NT2/D1 (cell line): ENCODE measurements around the gene AGAP1.

ENCODE experiments used
- DNase-seq: peaks from one replicate; pipeline ENCODE4 v3.0.0-alpha.2; 2011; ENCODE audit warnings: low read depth, low spot score
- H3K27me3 ChIP-seq: 2 replicates; pipeline ENCODE4 v1.6.0; 2011; ENCODE audit warnings: mild to moderate bottlenecking; ENCODE audit not compliant: insufficient read length, insufficient read depth
- H3K36me3 ChIP-seq: 2 replicates; pipeline ENCODE4 v1.6.1; 2011; ENCODE audit warnings: mild to moderate bottlenecking, low read length, mixed read lengths; ENCODE audit not compliant: insufficient read depth, insufficient read length
- H3K4me1 ChIP-seq: 2 replicates; pipeline ENCODE4 v1.5.1; 2011; ENCODE audit not compliant: insufficient read depth, insufficient read length
- H3K4me3 ChIP-seq: 2 replicates; pipeline ENCODE4 v1.5.1; 2011; ENCODE audit warnings: low read depth; ENCODE audit not compliant: insufficient read length
- H3K9ac ChIP-seq: 2 replicates; pipeline ENCODE4 v1.6.0; 2011; ENCODE audit warnings: low read depth; ENCODE audit not compliant: insufficient read length
- H3K9me3 ChIP-seq: 2 replicates; pipeline ENCODE4 v1.5.1; 2011; ENCODE audit warnings: mild to moderate bottlenecking, low read length; ENCODE audit not compliant: insufficient read depth
- SUZ12 ChIP-seq: IDR thresholded peaks from 2 replicates; pipeline ENCODE4 v1.6.1; 2011; ENCODE audit not compliant: insufficient read length, insufficient read depth; ENCODE audit errors: extremely low read depth
- YY1 ChIP-seq: IDR thresholded peaks from 2 replicates; pipeline ENCODE4 v1.6.1; 2011; ENCODE audit not compliant: insufficient read length, insufficient read depth
- ZNF274 ChIP-seq: IDR thresholded peaks from 2 replicates; pipeline ENCODE4 v1.6.1; 2011; ENCODE audit warnings: mild to moderate bottlenecking, low read depth, low read length

Gene AGAP1

DNA sequence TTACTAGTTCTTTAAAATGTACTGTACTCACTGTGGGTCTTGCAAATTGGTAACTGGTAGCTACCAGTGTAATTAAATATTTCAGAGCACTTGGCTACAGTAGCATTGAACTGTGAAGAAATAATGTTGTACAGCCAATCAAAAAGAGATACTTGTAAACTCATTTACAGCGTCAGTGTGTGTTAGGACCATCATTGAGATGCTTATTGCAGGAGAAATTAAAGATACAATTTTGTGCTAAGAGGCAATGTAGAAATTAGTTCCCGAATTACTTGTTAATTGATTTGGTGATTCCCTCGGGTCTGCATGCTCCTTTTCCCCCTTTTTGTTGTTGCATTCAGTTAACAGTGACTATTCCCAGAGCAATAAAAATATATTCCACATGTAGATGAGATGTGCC lies 330.5 kb downstream of the AGAP1 start:
- no peak overlapping the region for H3K4me3 ChIP-seq
- H3K36me3 ChIP-seq: peaks cover 8% of the 10 kb centered on the region
- H3K9ac ChIP-seq: no peak overlapping the region
- H3K27me3 ChIP-seq: no peaks in the 10 kb centered on the region
- H3K9me3 ChIP-seq: no peaks in the 10 kb centered on the region
- H3K4me1 ChIP-seq: no peaks in the 10 kb centered on the region
- DNase-seq: no peak
- TF ChIP-seq YY1 (no peak), SUZ12 (no peak), ZNF274 (no peak)

DNA sequence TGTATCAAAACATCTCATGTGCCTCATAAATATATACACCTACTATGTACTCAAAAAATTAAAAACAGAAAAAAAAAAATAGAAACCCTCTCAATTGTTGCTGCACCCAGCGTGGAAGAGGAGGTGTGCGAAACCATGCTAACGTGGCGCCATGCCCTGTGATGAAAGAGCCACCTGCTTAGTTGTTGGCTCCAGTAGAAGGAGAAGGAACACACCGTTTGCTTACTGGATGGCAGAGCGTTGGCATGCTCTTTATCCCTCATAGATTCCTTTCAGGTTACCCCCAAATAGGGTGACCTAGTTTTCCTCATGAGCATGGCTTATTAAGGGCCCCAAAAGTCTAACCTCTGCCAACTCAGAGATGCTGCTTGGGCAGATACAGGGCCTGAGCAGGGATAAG lies 332.1 kb downstream of the AGAP1 start:
- H3K36me3 ChIP-seq: peaks cover 8% of the 10 kb centered on the region
- no peaks in the 10 kb centered on the region for H3K27me3 ChIP-seq
- no peaks in the 10 kb centered on the region for H3K4me1 ChIP-seq
- DNase-seq: no peak
- TF ChIP-seq YY1 (no peak), ZNF274 (no peak), SUZ12 (no peak)
- no peaks in the 10 kb centered on the region for H3K9me3 ChIP-seq
- H3K4me3 ChIP-seq: no peak overlapping the region
- no peak overlapping the region for H3K9ac ChIP-seq

DNA sequence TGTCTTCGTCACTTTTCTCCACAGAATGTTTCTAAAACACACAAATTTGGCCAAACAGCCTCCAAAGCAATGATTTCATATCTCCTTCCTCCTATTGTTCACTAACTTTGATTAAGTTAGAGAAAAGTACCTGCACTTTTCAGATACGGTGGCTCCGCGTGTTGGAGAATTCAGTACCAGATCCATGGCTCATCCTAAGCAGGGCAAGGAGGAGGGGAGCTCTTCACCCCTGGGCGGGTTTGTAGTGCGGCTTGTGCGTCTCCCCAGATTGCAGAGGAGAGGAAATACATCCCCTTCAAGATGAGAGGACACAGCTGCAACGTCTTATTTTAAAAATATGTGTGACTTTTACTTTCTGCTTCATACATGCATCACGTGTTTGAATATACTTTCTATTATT lies 333.0 kb downstream of the AGAP1 start:
- Histone ChIP-seq H3K9ac (no peak overlapping the region), H3K36me3 (peaks cover 8% of the 10 kb centered on the region), H3K9me3 (no peaks in the 10 kb centered on the region), H3K4me3 (no peak overlapping the region), H3K4me1 (no peaks in the 10 kb centered on the region), H3K27me3 (no peaks in the 10 kb centered on the region)
- TF ChIP-seq ZNF274: no peak
- TF ChIP-seq YY1: no peak
- TF ChIP-seq SUZ12: no peak
- DNase-seq: no peak

DNA sequence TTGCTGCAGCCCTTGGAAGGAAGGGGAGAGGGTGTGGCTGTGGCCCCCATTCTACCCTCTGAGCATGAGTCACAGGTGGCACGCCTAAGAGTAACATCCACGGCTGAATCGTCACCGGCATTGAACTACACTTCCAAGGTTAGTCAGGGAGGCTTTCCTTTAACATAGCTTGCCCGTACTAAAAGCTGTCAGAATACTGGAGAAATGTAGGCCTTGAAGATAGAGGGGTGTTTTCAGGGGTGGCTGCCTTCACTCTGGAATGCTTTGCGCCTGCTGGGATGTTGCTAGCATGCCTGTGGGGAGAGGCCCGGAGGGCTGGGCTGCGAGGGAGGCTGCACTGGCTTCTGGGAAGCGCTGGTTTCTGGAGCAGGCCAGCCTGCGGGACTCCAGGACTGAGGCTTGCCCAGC lies 333.7 kb downstream of the AGAP1 start:
- Histone ChIP-seq H3K4me1 (no peaks in the 10 kb centered on the region), H3K27me3 (no peaks in the 10 kb centered on the region), H3K9ac (no peak overlapping the region), H3K36me3 (peaks cover 5% of the 10 kb centered on the region), H3K9me3 (no peaks in the 10 kb centered on the region), H3K4me3 (no peak overlapping the region)
- no peak for DNase-seq
- TF ChIP-seq YY1 (no peak), SUZ12 (no peak), ZNF274 (no peak)

DNA sequence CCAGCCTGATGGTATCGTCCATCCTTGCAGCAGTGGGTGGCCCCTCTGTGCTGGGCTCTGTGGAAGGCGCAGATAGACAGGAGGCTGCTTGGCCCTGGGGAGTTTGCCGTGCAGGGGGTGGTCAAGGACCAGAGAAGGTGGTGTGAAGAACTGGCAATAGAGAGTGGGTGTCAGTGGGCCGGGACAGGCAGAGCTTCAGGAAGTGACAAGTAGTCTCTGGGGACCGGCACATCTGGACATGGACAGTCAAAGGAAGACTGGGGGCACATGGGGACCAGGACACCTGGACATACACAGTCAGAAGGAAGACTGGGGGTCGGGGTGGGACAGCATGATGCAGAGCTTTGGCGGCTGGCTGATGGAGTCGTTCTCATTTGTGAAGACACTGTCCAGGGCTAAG lies 335.9 kb downstream of the AGAP1 start:
- no peak for DNase-seq
- no peaks in the 10 kb centered on the region for H3K4me1 ChIP-seq
- no peaks in the 10 kb centered on the region for H3K9me3 ChIP-seq
- no peak overlapping the region for H3K9ac ChIP-seq
- no peak for TF ChIP-seq ZNF274
- no peak for TF ChIP-seq YY1
- no peak for TF ChIP-seq SUZ12
- H3K27me3 ChIP-seq: no peaks in the 10 kb centered on the region
- H3K4me3 ChIP-seq: no peak overlapping the region
- H3K36me3 ChIP-seq: peaks cover 7% of the 10 kb centered on the region

DNA sequence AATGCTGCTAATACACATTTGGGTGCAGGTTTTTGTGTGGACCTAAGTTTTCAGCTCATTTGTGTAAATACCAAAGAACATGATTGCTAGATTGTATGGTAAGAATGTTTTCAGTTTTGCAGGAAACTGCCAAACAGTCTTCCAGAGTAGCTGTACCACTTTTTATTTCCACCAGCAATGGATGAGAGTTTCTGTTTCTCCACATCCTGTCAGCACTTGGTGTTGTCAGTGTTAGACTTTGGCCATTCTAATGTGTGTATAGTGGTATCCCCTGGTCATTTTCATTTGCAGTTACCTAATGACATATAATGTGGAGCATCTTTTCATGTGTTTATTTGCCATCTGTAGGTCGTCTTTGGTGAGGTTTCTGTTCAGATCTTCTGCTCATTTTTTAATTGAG lies 337.9 kb downstream of the AGAP1 start:
- no peaks in the 10 kb centered on the region for H3K9me3 ChIP-seq
- H3K27me3 ChIP-seq: no peaks in the 10 kb centered on the region
- H3K9ac ChIP-seq: no peak overlapping the region
- H3K4me3 ChIP-seq: no peak overlapping the region
- H3K36me3 ChIP-seq: peaks cover 7% of the 10 kb centered on the region
- TF ChIP-seq YY1: no peak
- no peak for TF ChIP-seq SUZ12
- no peak for TF ChIP-seq ZNF274
- no peaks in the 10 kb centered on the region for H3K4me1 ChIP-seq
- no peak for DNase-seq

DNA sequence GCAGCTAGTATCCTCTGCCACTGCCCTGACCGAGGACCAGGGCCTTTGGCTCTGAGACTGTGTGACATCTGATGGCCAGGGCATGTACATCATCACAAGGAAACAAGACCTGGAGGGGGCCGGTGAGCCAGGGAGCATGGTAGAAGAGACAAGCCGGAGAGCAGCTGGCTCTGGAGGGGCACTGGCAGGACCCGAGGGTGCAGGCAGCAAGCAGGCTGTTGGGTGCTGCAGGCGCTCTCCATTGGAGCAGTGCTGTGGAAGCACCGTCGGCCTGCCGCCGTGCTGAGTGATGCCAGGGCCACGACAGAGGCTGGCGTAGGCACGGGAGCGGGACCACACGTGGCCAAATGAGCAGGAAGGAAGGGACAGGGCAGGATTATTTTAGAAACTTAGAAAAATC lies 339.1 kb downstream of the AGAP1 start:
- Histone ChIP-seq H3K9ac (no peak overlapping the region), H3K4me1 (no peaks in the 10 kb centered on the region), H3K36me3 (peaks cover 7% of the 10 kb centered on the region), H3K27me3 (no peaks in the 10 kb centered on the region), H3K4me3 (no peak overlapping the region), H3K9me3 (no peaks in the 10 kb centered on the region)
- no peak for DNase-seq
- TF ChIP-seq ZNF274: no peak
- TF ChIP-seq YY1: no peak
- no peak for TF ChIP-seq SUZ12
